Subcutaneous abdominal adipose tissue (tissue), 5 donors: ENCODE measurements around the gene KRTAP25-1.

Experiments
- H3K27ac ChIP-seq: one replicate; pipeline ENCODE4 v1.7.0; 2013; ENCODE audit warnings: low read depth, mild to moderate bottlenecking, inconsistent platforms, low read length, moderate library complexity
- H3K27me3 ChIP-seq, 5 donors: one replicate each; pipeline ENCODE4 v1.7.0; 2013; ENCODE audit warnings: low read length in 5 of 5, inconsistent platforms in 1 of 5; ENCODE audit not compliant: control insufficient read depth in 5 of 5, insufficient read depth in 4 of 5
- H3K36me3 ChIP-seq, 5 donors: one replicate each; pipeline ENCODE4 v1.7.0; 2013; ENCODE audit warnings: low read length in 5 of 5; ENCODE audit not compliant: control insufficient read depth in 5 of 5, insufficient read depth in 5 of 5
- H3K4me1 ChIP-seq, 5 donors: one replicate each; pipeline ENCODE4 v1.7.0; 2013; ENCODE audit warnings: low read length in 5 of 5, mild to moderate bottlenecking in 3 of 5, moderate library complexity in 1 of 5; ENCODE audit not compliant: control insufficient read depth in 5 of 5, insufficient read depth in 5 of 5
- H3K4me3 ChIP-seq, 5 donors: one replicate each; pipeline ENCODE4 v1.7.0; 2013; ENCODE audit warnings: low read length in 5 of 5, low read depth in 1 of 5
- H3K9ac ChIP-seq, 5 donors: one replicate each; pipeline ENCODE4 v1.7.0; 2013; ENCODE audit warnings: low read length in 5 of 5, mild to moderate bottlenecking in 4 of 5, moderate library complexity in 3 of 5
- H3K9me3 ChIP-seq, 5 donors: one replicate each; pipeline ENCODE4 v1.7.0; 2013; ENCODE audit warnings: low read length in 5 of 5; ENCODE audit not compliant: control insufficient read depth in 5 of 5
- donor health status: healthy.
- donor health status: healthy.
- donor health status: healthy.
- donor health status: healthy.
- donor health status: healthy.

The KRTAP25-1 gene

DNA sequence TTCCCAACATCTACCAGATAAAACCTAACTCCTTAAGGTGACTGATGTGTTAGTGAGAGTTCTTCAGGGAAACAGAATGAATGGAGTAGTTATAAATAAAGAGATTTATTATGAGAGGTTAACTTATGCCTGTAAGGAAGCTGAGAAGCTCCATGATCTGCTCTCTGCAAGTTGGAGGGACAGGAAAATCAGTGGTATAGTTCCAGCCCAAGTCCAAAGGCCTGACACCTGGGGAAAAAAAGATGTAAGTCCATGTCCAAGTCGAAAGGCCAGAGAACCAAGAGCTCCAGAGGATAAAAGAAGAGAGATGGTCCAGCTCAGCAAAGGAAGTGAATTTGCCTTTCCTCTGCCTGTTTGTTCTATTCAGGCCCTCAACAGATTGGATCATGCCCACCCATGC lies 33.6 kb downstream of the KRTAP25-1 start:
- Histone ChIP-seq H3K27me3 (no peaks in the 10 kb centered on the region), H3K9ac (no peak overlapping the region), H3K9me3 (no peaks in the 10 kb centered on the region), H3K4me1 (no peaks in the 10 kb centered on the region), H3K4me3 (no peak overlapping the region), H3K27ac (no peak overlapping the region), H3K36me3 (no peaks in the 10 kb centered on the region)

DNA sequence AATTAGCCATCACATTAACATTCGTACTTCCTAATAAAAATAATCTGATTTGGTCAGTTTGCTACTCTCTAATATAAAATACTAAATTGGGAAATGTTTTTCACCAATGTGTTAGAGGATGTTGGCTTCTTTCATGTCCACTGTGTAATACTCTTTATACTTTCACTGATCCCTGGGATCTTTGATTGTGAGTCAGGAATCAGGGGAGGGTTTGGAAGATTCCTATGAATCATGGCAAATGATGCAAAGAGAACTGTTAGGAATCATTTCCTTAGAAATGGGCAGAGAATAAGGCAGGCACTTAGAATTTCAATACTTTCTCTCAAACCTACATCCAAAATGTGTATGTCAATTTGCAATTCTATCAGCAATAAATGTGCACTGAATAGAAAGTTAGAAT lies 37.5 kb downstream of the KRTAP25-1 start:
- Histone ChIP-seq H3K27me3 (no peaks in the 10 kb centered on the region), H3K4me1 (no peaks in the 10 kb centered on the region), H3K9me3 (no peaks in the 10 kb centered on the region)

GRCh38 chr21:30249936-30250335 lies 39.4 kb downstream of the KRTAP25-1 start:
- Histone ChIP-seq H3K9ac (no peak overlapping the region), H3K36me3 (no peaks in the 10 kb centered on the region), H3K9me3 (no peaks in the 10 kb centered on the region), H3K4me1 (no peaks in the 10 kb centered on the region), H3K27me3 (no peaks in the 10 kb centered on the region), H3K27ac (no peak overlapping the region), H3K4me3 (no peak overlapping the region)

More for the DNA sequence above, 37.5 kb downstream of the KRTAP25-1 start:
- Histone ChIP-seq H3K9ac (no peak overlapping the region), H3K36me3 (no peaks in the 10 kb centered on the region), H3K27ac (no peak overlapping the region), H3K4me3 (no peak overlapping the region)

- Histone ChIP-seq H3K27me3 (no peaks in the 10 kb centered on the region), H3K9me3 (no peaks in the 10 kb centered on the region), H3K4me3 (no peak overlapping the region), H3K36me3 (no peaks in the 10 kb centered on the region), H3K4me1 (no peaks in the 10 kb centered on the region), H3K27ac (no peak overlapping the region), H3K9ac (no peak overlapping the region)
Measured at GRCh38 chr21:30248844-30249243, 40.5 kb downstream of the KRTAP25-1 start.

GRCh38 chr21:30245061-30245460 lies 44.3 kb downstream of the KRTAP25-1 start:
- H3K27ac ChIP-seq, result no peak overlapping the region
- no peaks in the 10 kb centered on the region for H3K9me3 ChIP-seq
- H3K4me3 ChIP-seq, result no peak overlapping the region
- no peaks in the 10 kb centered on the region for H3K27me3 ChIP-seq
- H3K4me1 ChIP-seq, result no peaks in the 10 kb centered on the region
- H3K9ac ChIP-seq, result no peak overlapping the region
- no peaks in the 10 kb centered on the region for H3K36me3 ChIP-seq

- H3K36me3 ChIP-seq, result no peaks in the 10 kb centered on the region
- no peak overlapping the region for H3K4me3 ChIP-seq
- no peak overlapping the region for H3K9ac ChIP-seq
- H3K9me3 ChIP-seq, result no peaks in the 10 kb centered on the region
- no peaks in the 10 kb centered on the region for H3K4me1 ChIP-seq
- no peaks in the 10 kb centered on the region for H3K27me3 ChIP-seq
- no peak overlapping the region for H3K27ac ChIP-seq
Measured at GRCh38 chr21:30243691-30244090, 45.6 kb downstream of the KRTAP25-1 start.

DNA sequence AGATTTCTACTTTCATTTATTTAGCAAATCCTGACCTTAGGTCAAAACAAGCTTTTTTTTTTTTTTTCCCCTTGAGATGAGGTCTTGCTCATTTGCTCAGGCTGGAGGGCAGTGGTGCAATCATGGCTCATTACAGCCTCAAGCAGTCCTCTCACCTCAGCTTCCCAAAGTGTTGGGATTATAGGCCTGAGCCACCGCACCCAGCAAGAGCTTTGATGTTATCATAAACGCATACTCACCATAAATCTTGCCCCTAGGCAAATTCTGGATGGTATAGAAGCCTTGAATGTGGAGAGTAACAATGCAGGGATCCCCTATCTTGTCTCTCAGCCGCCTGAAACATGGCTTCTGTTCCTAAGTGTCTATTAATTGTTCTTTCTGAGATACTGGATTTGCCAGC lies 48.7 kb downstream of the KRTAP25-1 start:
- Histone ChIP-seq H3K36me3 (no peaks in the 10 kb centered on the region), H3K4me3 (no peak overlapping the region), H3K4me1 (no peaks in the 10 kb centered on the region), H3K27me3 (no peaks in the 10 kb centered on the region), H3K27ac (no peak overlapping the region), H3K9ac (no peak overlapping the region), H3K9me3 (no peaks in the 10 kb centered on the region)
